Erythroblast (primary cell): Measurements from ENCODE around the gene CDC14A.

Experiments
- GATA1 ChIP-seq: IDR thresholded peaks from 2 replicates; pipeline ENCODE4 v1.6.1; 2011; ENCODE audit warnings: low read depth, mild to moderate bottlenecking, control low read depth, low read length, moderate library complexity
- POLR2A ChIP-seq: IDR thresholded peaks from 2 replicates; pipeline ENCODE4 v1.6.1; 2011; ENCODE audit warnings: mild to moderate bottlenecking, low read length

DNA sequence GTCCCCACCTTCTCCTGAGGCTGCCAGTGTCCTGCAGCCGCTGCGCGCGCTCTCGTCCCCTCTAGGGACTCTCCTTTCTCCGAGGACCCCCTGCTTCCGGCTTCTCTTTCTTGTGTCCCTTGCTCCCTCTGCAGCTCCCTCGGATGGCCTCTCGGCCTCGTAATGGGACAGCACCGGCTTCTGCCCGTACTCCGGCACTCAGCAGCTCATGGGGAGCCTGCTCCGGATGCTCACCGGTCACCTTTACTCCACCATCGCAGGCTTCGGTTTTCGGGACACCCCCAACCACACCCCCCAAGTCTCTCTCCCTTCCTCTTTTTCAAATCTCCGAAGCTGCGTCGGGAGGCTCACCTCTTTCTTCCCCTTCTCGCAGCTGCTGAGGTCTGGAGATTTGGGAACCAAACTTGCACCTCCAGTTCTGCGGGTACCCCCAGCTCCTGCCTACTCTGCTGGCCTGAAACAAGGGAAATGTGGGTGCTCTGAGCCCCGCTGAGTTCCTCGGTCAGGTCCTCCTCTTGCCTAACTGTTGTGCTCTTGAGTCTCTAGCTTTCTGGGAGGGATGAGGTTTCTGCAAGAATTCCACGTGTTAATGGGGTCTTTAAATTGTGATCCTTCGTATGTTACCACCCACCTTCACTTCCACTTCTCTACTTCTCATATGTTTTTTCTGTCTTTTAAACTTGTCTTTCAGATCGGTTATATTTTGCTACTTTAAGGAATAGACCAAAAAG lies 930 bp downstream of the CDC14A start:
- TF ChIP-seq POLR2A: no peak
- TF ChIP-seq GATA1: no peak
